ENCODE results near the gene BCAS4.
"Not testable (repeated sequence)": the region's sequence is repeated elsewhere in the genome, so short reads cannot be mapped to it uniquely, and the experiment has no call there.

BCAS4 gene

GRCh38 chr20:50873585-50873984, 78.7 kb downstream of the BCAS4 start:
- H3K9ac ChIP-seq: peak overlapping the region; percentile 66
- H3K9me3 ChIP-seq: no peaks in the 10 kb centered on the region
- peak overlapping the region; percentile 82 for H3K4me2 ChIP-seq
- peaks cover 58% of the 10 kb centered on the region for H3K36me3 ChIP-seq
- no peak overlapping the region for H3K4me3 ChIP-seq
- H3K4me1 ChIP-seq: peaks cover 65% of the 10 kb centered on the region
- TF ChIP-seq Cebpa-rat (IDR thresholded peaks at IDR 0.05): no peak
- H4K20me1 ChIP-seq: no peaks in the 10 kb centered on the region
- peak overlapping the region; percentile 89 for H3K27ac ChIP-seq
- H3K27me3 ChIP-seq: no peaks in the 10 kb centered on the region

GRCh38 chr20:50874111-50874757, 79.4 kb downstream of the BCAS4 start:
- TF ChIP-seq Cebpa-rat (IDR thresholded peaks at IDR 0.05): no peak
- Histone ChIP-seq H3K36me3 (peaks cover 58% of the 10 kb centered on the region), H3K27ac (peak overlapping the region; percentile 89), H4K20me1 (no peaks in the 10 kb centered on the region), H3K9ac (0 out of 2 replicates have a peak overlapping the region, but pooled peaks have one; percentile 66), H3K27me3 (no peaks in the 10 kb centered on the region), H3K4me2 (peak overlapping the region; percentile 82), H3K4me1 (peaks cover 59% of the 10 kb centered on the region), H3K4me3 (no peak overlapping the region), H3K9me3 (no peaks in the 10 kb centered on the region)

- TF ChIP-seq Cebpa-rat (IDR thresholded peaks at IDR 0.05): no peak
- Histone ChIP-seq H3K27ac (peak overlapping the region; percentile 89), H3K36me3 (peaks cover 62% of the 10 kb centered on the region), H3K4me1 (peaks cover 51% of the 10 kb centered on the region), H3K4me3 (no peak overlapping the region), H3K9me3 (no peaks in the 10 kb centered on the region), H4K20me1 (no peaks in the 10 kb centered on the region), H3K4me2 (peak overlapping the region; percentile 82; the same call in 1 of the 2 replicates), H3K9ac (no peak overlapping the region), H3K27me3 (no peaks in the 10 kb centered on the region)
These were observed 80.2 kb downstream of the BCAS4 start for GRCh38 chr20:50874758-50875665.

- Histone ChIP-seq H3K4me3 (no peak overlapping the region), H3K27ac (no peak overlapping the region), H3K4me2 (no peak overlapping the region), H3K27me3 (no peaks in the 10 kb centered on the region), H3K36me3 (peaks cover 73% of the 10 kb centered on the region), H3K9me3 (no peaks in the 10 kb centered on the region), H3K4me1 (peaks cover 39% of the 10 kb centered on the region), H3K9ac (no peak overlapping the region), H4K20me1 (no peaks in the 10 kb centered on the region)
- TF ChIP-seq Cebpa-rat (IDR thresholded peaks at IDR 0.05): no peak
These were observed 81.3 kb downstream of the BCAS4 start for GRCh38 chr20:50876063-50876685.

- Histone ChIP-seq H3K9me3 (no peaks in the 10 kb centered on the region), H4K20me1 (no peaks in the 10 kb centered on the region), H3K4me1 (peaks cover 33% of the 10 kb centered on the region), H3K27ac (no peak overlapping the region), H3K9ac (no peak overlapping the region), H3K4me3 (no peak overlapping the region), H3K4me2 (no peak overlapping the region), H3K27me3 (no peaks in the 10 kb centered on the region), H3K36me3 (peaks cover 74% of the 10 kb centered on the region)
- TF ChIP-seq Cebpa-rat (IDR thresholded peaks at IDR 0.05): no peak
These were observed 82.0 kb downstream of the BCAS4 start for GRCh38 chr20:50876816-50877215.

- Histone ChIP-seq H3K9ac (no peak overlapping the region), H3K4me1 (peaks cover 28% of the 10 kb centered on the region), H3K27ac (no peak overlapping the region), H3K36me3 (peaks cover 78% of the 10 kb centered on the region), H3K4me3 (no peak overlapping the region), H3K4me2 (no peak overlapping the region), H3K9me3 (no peaks in the 10 kb centered on the region), H4K20me1 (no peaks in the 10 kb centered on the region), H3K27me3 (no peaks in the 10 kb centered on the region)
- TF ChIP-seq Cebpa-rat (IDR thresholded peaks at IDR 0.05): no peak
These were observed 82.4 kb downstream of the BCAS4 start for GRCh38 chr20:50877232-50877743.

- H4K20me1 ChIP-seq: peaks cover 19% of the 10 kb centered on the region; the same call in 1 of the 2 replicates
- H3K4me3 ChIP-seq: no peak overlapping the region
- H3K4me1 ChIP-seq: peaks cover 2% of the 10 kb centered on the region; the same call in 1 of the 2 replicates
- TF ChIP-seq Cebpa-rat (IDR thresholded peaks at IDR 0.05): no peak
- H3K9me3 ChIP-seq: peaks cover 6% of the 10 kb centered on the region; the same call in 1 of the 2 replicates
- H3K9ac ChIP-seq: no peak overlapping the region
- no peak overlapping the region for H3K27ac ChIP-seq
- H3K4me2 ChIP-seq: no peak overlapping the region
- H3K27me3 ChIP-seq: no peaks in the 10 kb centered on the region
- peaks cover 88% of the 10 kb centered on the region for H3K36me3 ChIP-seq
These were observed 85.0 kb downstream of the BCAS4 start for GRCh38 chr20:50879649-50880550.

GRCh38 chr20:50881759-50882424, 87.0 kb downstream of the BCAS4 start:
- peaks cover 86% of the 10 kb centered on the region for H3K36me3 ChIP-seq
- H4K20me1 ChIP-seq: peaks cover 39% of the 10 kb centered on the region
- not testable (repeated sequence) for H3K4me3 ChIP-seq, H3K27ac ChIP-seq, H3K9me3 ChIP-seq, H3K4me2 ChIP-seq, H3K9ac ChIP-seq, H3K4me1 ChIP-seq, H3K27me3 ChIP-seq

All from BLaER1 (cell line).